ENCODE results near the gene DOCK4.

DOCK4 gene

GRCh38 chr7:111681242-111681641, 525.0 kb downstream of the DOCK4 start:
- TF ChIP-seq CTCF (IDR thresholded peaks at IDR 0.05; ENCODE audit: low read depth, low read length, missing control alignments): no peak
- no peak overlapping the region for H3K4me3 ChIP-seq (ENCODE audit: low read depth, low read length)
- DNase-seq (ENCODE audit: low read depth): no peak

- no peak for TF ChIP-seq CTCF (IDR thresholded peaks at IDR 0.05; ENCODE audit: low read depth, low read length, missing control alignments)
- H3K4me3 ChIP-seq (ENCODE audit: low read depth, low read length): no peak overlapping the region
- no peak for DNase-seq (ENCODE audit: low read depth)
Observed at GRCh38 chr7:111678986-111679385, 527.2 kb downstream of the DOCK4 start.

DNA sequence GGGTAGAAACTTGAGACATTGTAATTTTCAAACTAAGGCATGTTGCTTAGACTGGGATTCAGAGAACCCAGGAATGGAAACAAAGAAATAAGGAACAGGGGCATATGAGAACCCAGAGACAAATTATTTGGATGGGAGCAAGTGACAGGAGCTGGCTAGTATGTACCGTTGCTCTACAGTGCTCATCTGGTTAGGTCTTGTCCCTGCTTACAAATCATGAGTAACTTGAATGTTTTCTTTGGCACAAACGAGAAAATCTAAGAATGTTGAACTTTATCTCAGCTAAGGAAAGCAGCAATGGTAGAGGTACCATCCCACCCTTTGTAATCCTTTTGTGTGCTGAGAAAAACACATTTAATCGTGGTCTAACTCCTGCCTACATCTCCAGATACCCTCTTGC, 527.9 kb downstream of the DOCK4 start:
- no peak for TF ChIP-seq CTCF (IDR thresholded peaks at IDR 0.05; ENCODE audit: low read depth, low read length, missing control alignments)
- no peak overlapping the region for H3K4me3 ChIP-seq (ENCODE audit: low read depth, low read length)
- DNase-seq (ENCODE audit: low read depth): no peak

DNA sequence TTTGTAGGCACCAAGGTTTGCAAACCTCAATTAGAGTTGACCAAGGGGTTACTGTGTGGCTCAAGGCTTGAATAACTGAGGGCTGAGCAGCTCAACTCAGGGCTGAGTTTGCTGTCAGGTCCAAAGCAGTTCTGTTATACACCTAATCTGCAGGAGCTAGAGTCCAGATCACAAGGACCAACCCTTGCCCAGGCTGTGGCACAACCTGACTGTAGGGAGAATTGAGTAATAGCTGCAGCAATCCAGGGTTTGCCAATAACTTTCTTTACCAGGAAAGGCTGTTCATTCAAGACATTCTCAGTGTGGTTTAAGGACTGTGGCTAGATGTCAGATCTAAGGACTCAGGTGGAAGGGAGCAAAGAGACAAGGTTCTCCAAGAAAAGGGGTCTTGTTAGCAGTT, 528.4 kb downstream of the DOCK4 start:
- DNase-seq (ENCODE audit: low read depth): no peak
- no peak for TF ChIP-seq CTCF (IDR thresholded peaks at IDR 0.05; ENCODE audit: low read depth, low read length, missing control alignments)
- H3K4me3 ChIP-seq (ENCODE audit: low read depth, low read length): no peak overlapping the region

GRCh38 chr7:111676811-111677210, 529.4 kb downstream of the DOCK4 start:
- H3K4me3 ChIP-seq (ENCODE audit: low read depth, low read length): no peak overlapping the region
- TF ChIP-seq CTCF (IDR thresholded peaks at IDR 0.05; ENCODE audit: low read depth, low read length, missing control alignments): no peak
- DNase-seq (ENCODE audit: low read depth): no peak
